PFSK-1 (cell line): ENCODE results near the gene OSER1.

Source experiments
- POLR2AphosphoS5 ChIP-seq: IDR thresholded peaks from 2 replicates; pipeline ENCODE4 v1.6.1; 2012; ENCODE audit warnings: low read depth, mild to moderate bottlenecking, control low read depth, low read length, moderate library complexity
- REST ChIP-seq, 2 experiments: IDR thresholded peaks; 2 replicates each; pipeline versions ENCODE4 v1.6.1 to v1.8.0; 2011 to 2012; ENCODE audit warnings: low read depth in 2 of 2, low read length in 2 of 2, control low read depth in 1 of 2, inconsistent platforms in 1 of 2, mild to moderate bottlenecking in 1 of 2, moderate library complexity in 1 of 2; ENCODE audit not compliant: insufficient read depth in 1 of 2
- SIN3A ChIP-seq: IDR thresholded peaks from 2 replicates; pipeline ENCODE4 v1.6.1; 2012; ENCODE audit warnings: mild to moderate bottlenecking, low read length, moderate library complexity, borderline replicate concordance; ENCODE audit not compliant: insufficient read depth
- TAF1 ChIP-seq: IDR thresholded peaks from 2 replicates; pipeline ENCODE4 v1.6.1; 2012; ENCODE audit warnings: low read length, control low read depth, borderline replicate concordance; ENCODE audit not compliant: insufficient read depth

GRCh38 chr20:44146272-44146671 lies 64.3 kb downstream of the OSER1 start:
- TF ChIP-seq SIN3A (no peak), POLR2AphosphoS5 (no peak), TAF1 (no peak), REST (IDR thresholded peaks at IDR 0.05; ENCODE audit: insufficient read depth in 1 of 2, low read depth in 2 of 2, low read length in 2 of 2) (no peak)
